Left ventricle myocardium inferior (tissue), 1 donor: Measurements from ENCODE around the gene COL23A1. TPM values are rescaled to one million over a fixed set of nuclear protein-coding genes. Genes with fewer than 3 reads are reported as not detected.

Experiments used
- DNase-seq: peaks from one replicate; pipeline ENCODE4 v3.0.0-alpha.2; 2020
- H3K27ac ChIP-seq: fragments of 200-600 bp; replicated peaks from 2 replicates; pipeline ENCODE4 v1.8.0; 2021
- H3K27me3 ChIP-seq: fragments of 200-600 bp; 2 replicates; pipeline ENCODE4 v1.8.0; 2021; ENCODE audit warnings: low read depth
- H3K36me3 ChIP-seq: fragments of 200-600 bp; 2 replicates; pipeline ENCODE4 v1.8.0; 2021
- H3K4me1 ChIP-seq: fragments of 200-600 bp; 2 replicates; pipeline ENCODE4 v1.8.0; 2021
- H3K4me3 ChIP-seq: fragments of 200-600 bp; 2 replicates; pipeline ENCODE4 v1.8.0; 2021; ENCODE audit warnings: mild to moderate bottlenecking, moderate library complexity
- H3K9me3 ChIP-seq: fragments of 200-600 bp; replicated peaks from 2 replicates; pipeline ENCODE4 v1.8.0; 2021
- intact Hi-C: fragments of 100-400 bp; cut with micrococcal nuclease; formaldehyde crosslinking; loops from one replicate; pipeline ENCODE4 v1.11.0; 2022
- total RNA-seq: library from RNA; stranded (reverse); fragmentation: NEBNext Ultra II Directional; extraction: Animal tissue kit (Norgen Biotek cat#: 25700); gene quantifications from one replicate; pipeline ENCODE4 v1.2.1, GENCODE V29; 2021
- TF ChIP-seq, protein P1 (sequence below): fragments of 200-600 bp; IDR thresholded peaks from 2 replicates; pipeline ENCODE4 v1.8.0; 2021; ENCODE audit warnings: antibody characterized with exemption, mild to moderate bottlenecking, borderline replicate concordance
- donor health status: DM: no; HTN: yes; CAD: no; lungs with severe emphysema.

Gene COL23A1
- total RNA-seq, 1 donor from 2014 or later: 27.4 TPM

DNA sequence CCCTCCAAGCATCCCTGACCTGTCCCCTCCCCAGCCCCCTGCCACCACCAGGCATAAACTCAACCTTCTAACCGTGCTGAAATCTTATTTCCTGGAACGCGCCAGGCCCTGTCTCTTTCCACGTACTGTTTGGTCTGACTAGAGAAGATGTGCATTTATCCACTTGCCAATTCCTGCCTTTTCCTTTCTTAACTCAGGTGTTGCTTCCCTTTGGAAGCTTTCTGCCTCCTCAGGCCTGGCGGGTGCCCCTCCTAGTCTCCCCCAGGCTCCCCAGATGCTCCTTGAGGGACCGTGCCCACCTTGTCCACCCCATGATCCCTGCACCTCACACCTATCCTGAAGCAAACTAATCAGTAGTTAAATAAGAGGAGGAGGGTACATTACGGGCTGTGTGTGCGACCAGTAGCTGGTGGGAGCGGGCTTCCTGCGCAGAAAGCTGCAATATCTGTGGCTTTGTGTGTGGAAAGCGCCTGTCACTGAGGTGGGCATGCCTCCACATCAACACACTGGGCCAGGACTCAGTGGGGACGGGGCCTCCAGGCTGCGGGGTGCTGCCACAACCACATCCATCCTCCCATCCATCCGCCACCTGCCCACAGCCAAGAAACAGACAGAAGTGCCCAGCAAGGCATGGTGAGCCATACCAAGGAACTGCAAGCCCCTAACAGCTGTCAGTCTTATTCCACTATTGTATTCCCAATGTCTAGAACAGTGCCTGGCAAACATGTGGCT is 73.5 kb downstream of the COL23A1 start:
- H3K27ac ChIP-seq: no peak overlapping the region
- no peak for DNase-seq
- intact Hi-C loops: no loop called here
- peaks cover 13% of the 10 kb centered on the region for H3K9me3 ChIP-seq
- no peaks in the 10 kb centered on the region for H3K27me3 ChIP-seq
- TF ChIP-seq, protein P1, sequence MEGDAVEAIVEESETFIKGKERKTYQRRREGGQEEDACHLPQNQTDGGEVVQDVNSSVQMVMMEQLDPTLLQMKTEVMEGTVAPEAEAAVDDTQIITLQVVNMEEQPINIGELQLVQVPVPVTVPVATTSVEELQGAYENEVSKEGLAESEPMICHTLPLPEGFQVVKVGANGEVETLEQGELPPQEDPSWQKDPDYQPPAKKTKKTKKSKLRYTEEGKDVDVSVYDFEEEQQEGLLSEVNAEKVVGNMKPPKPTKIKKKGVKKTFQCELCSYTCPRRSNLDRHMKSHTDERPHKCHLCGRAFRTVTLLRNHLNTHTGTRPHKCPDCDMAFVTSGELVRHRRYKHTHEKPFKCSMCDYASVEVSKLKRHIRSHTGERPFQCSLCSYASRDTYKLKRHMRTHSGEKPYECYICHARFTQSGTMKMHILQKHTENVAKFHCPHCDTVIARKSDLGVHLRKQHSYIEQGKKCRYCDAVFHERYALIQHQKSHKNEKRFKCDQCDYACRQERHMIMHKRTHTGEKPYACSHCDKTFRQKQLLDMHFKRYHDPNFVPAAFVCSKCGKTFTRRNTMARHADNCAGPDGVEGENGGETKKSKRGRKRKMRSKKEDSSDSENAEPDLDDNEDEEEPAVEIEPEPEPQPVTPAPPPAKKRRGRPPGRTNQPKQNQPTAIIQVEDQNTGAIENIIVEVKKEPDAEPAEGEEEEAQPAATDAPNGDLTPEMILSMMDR: no peak
- no peaks in the 10 kb centered on the region for H3K4me1 ChIP-seq
- no peak overlapping the region for H3K4me3 ChIP-seq
- no peaks in the 10 kb centered on the region for H3K36me3 ChIP-seq

DNA sequence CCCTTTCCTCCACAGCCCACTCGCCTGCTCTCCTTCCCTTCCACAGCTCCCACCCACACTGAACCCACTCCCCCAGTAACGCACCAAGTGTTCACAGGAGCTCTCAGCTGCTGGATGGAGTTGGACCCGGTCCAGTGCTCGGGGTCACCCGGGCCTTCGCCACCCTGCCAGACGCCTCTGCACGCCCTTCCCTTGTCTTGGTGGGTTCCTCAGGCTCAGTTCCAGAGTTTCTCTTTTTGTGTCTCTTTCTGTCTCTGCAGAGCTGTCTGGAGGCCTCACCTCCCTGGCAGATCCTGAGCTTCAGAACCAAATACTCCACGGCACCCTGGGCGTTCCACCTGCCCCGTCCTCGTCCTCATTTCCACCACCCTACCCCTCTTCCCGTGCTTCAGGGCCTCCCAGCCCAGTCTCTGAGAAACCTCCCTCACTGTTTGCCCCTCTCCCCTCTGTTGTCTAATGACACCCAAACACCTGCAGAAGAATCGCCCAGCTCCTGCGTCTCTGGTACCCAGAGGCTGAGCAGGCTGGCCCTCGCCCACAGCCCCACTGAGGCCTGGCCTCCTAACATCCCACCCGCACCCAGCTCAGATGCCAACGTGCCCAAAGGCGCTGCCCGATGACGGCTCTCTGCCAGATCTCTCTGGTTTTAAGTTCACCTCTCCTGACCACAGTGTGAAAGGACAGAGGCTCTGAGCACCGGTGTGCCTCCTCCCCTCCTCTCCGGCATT is 74.3 kb downstream of the COL23A1 start:
- TF ChIP-seq, protein P1: no peak

DNA sequence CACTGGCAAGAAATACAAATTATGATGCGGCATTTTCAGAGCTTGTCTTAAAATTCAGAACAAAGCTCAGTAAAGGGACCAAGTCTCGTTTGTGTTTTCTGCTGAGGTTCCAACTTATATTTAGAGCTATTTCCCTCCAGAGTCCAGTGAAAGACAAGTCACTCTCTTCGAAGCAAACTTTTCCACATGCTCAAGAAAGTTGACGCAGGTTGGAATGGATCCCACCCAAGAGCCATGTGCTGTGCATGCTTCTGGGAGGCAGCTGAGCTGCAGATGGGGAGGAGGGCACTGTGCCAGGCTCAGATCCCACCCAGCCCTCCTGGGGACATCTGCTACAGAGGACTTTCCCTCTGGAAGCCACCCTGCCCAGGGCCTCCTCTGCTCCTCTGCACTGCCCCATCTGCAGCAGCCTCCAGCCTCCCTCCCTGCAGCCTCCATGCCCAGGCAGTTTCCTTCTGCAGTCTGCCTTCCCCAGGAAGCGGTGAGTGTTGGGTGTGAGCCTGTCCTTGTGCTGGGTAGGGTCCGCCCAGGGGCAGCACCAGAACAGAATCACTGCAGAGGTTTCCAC is 75.3 kb downstream of the COL23A1 start:
- TF ChIP-seq, protein P1: no peak
- intact Hi-C loops: no loop called here
- H3K9me3 ChIP-seq: peaks cover 13% of the 10 kb centered on the region
- DNase-seq: no peak
- no peaks in the 10 kb centered on the region for H3K4me1 ChIP-seq
- no peaks in the 10 kb centered on the region for H3K36me3 ChIP-seq
- H3K4me3 ChIP-seq: no peak overlapping the region
- no peak overlapping the region for H3K27ac ChIP-seq
- H3K27me3 ChIP-seq: no peaks in the 10 kb centered on the region

More for the DNA sequence above, 74.3 kb downstream of the COL23A1 start:
- Histone ChIP-seq H3K27ac (no peak overlapping the region), H3K4me3 (no peak overlapping the region), H3K27me3 (no peaks in the 10 kb centered on the region), H3K36me3 (no peaks in the 10 kb centered on the region), H3K4me1 (no peaks in the 10 kb centered on the region), H3K9me3 (peaks cover 13% of the 10 kb centered on the region)
- no peak for DNase-seq
- intact Hi-C loops: no loop called here

GRCh38 chr5:178511172-178511571 is 79.0 kb downstream of the COL23A1 start:
- Histone ChIP-seq H3K27me3 (no peaks in the 10 kb centered on the region), H3K36me3 (no peaks in the 10 kb centered on the region), H3K27ac (no peak overlapping the region), H3K4me1 (peaks cover 9% of the 10 kb centered on the region), H3K4me3 (no peak overlapping the region), H3K9me3 (peaks cover 18% of the 10 kb centered on the region)
- TF ChIP-seq, protein P1: no peak
- DNase-seq: no peak
- intact Hi-C loops: no loop called here

- H3K4me3 ChIP-seq: no peak overlapping the region
- no peak for DNase-seq
- peaks cover 18% of the 10 kb centered on the region for H3K9me3 ChIP-seq
- intact Hi-C loops: no loop called here
- peaks cover 9% of the 10 kb centered on the region for H3K4me1 ChIP-seq
- H3K36me3 ChIP-seq: no peaks in the 10 kb centered on the region
- TF ChIP-seq, protein P1: no peak
- no peaks in the 10 kb centered on the region for H3K27me3 ChIP-seq
- no peak overlapping the region for H3K27ac ChIP-seq
Observed at GRCh38 chr5:178509491-178510057, 80.6 kb downstream of the COL23A1 start.
